Stomach (tissue), 4 donors: ENCODE data around the gene APBB3.

Source experiments
- CTCF ChIP-seq, 7 experiments: fragments of 450-650 bp in 4 of 7; fragments of 200-600 bp in 3 of 7; sonication (generic) in 3 of 7; IDR thresholded peaks; one replicate each; pipeline ENCODE4 v1.5.1; 2016 to 2019; ENCODE audit warnings: antibody characterized with exemption in 7 of 7, control low read depth in 2 of 7, mild to moderate bottlenecking in 1 of 7
- EP300 ChIP-seq: sonication (generic); formaldehyde crosslinking; IDR thresholded peaks from one replicate; pipeline ENCODE4 v1.6.1; 2017; ENCODE audit warnings: antibody characterized with exemption
- POLR2A ChIP-seq, 4 donors: fragments of 450-650 bp; IDR thresholded peaks; one replicate each; pipeline ENCODE4 v1.6.1; 2016; ENCODE audit warnings: antibody characterized with exemption in 4 of 4, control low read depth in 2 of 4, mild to moderate bottlenecking in 1 of 4, moderate library complexity in 1 of 4
- POLR2AphosphoS5 ChIP-seq, 3 donors: sonication (generic); formaldehyde crosslinking; IDR thresholded peaks; one replicate each; pipeline ENCODE4 v1.6.1; 2016; ENCODE audit warnings: antibody characterized with exemption in 3 of 3

- no peak for TF ChIP-seq CTCF (IDR thresholded peaks at IDR 0.05)
- peak; percentile 37 for TF ChIP-seq EP300
- peak in 2 of 4 donors; percentile 90 to 92 for TF ChIP-seq POLR2A (IDR thresholded peaks at IDR 0.05)
- peak; percentile 98 to 99 (median 98) for TF ChIP-seq POLR2AphosphoS5 (IDR thresholded peaks at IDR 0.05)
Measured at GRCh38 chr5:140557136-140557805, 7.1 kb downstream of the APBB3 start, which contains the start of gene SRA1.
